ELR (cell line): ENCODE data around the gene TTC3.

Experiments
- DNase-seq: peaks from one replicate; pipeline ENCODE4 v3.0.0-alpha.2; 2015; ENCODE audit warnings: low read depth

The TTC3 gene

DNA sequence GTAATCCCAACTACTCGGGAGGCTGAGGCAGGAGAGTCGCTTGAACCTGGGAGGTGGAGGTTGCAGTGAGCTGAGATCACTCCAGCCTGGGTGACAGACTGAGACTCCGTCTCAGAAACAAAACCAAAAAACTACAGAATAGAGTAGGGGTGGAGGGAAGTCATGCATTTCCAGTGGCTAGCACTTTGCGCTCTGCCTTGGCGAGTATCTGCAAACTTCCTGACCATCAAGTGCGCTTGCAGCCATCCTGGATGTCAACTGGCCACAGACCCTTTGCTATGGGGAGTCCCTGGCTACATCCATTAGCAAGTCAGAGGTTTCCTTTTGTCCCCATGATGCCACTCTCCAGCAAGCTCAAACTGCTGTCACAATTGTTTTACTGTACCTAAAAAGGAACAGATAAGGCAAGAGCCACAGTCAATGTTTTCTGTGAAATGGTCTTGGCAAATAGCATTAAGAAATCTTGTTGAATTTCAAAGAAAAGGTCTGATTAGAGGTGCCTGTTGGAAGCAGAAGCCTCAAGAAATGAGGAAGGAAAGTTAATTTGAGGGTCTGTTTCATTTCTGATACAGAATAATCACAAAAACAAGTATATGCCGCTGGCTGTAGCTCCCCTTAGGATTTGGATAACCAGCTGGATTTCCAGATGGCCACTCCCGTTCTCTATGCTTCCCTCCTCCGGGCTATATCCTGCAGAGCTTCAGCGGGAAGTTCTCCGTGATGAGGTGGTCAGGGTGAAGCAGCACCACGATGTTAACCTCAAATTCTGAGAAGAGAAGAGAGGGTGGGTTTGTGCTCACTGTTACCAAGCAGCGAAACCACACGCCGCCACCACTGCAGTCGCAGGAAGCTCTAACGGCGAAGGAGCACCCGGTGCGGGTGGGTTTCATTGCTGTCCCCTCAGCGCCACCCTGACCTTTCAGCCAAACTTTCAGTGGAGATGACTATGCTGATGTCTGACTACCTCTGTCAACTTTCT lies 152.1 kb downstream of the TTC3 start:
- no peak for DNase-seq

GRCh38 chr21:37226041-37226920 lies 153.2 kb downstream of the TTC3 start:
- no peak for DNase-seq

DNA sequence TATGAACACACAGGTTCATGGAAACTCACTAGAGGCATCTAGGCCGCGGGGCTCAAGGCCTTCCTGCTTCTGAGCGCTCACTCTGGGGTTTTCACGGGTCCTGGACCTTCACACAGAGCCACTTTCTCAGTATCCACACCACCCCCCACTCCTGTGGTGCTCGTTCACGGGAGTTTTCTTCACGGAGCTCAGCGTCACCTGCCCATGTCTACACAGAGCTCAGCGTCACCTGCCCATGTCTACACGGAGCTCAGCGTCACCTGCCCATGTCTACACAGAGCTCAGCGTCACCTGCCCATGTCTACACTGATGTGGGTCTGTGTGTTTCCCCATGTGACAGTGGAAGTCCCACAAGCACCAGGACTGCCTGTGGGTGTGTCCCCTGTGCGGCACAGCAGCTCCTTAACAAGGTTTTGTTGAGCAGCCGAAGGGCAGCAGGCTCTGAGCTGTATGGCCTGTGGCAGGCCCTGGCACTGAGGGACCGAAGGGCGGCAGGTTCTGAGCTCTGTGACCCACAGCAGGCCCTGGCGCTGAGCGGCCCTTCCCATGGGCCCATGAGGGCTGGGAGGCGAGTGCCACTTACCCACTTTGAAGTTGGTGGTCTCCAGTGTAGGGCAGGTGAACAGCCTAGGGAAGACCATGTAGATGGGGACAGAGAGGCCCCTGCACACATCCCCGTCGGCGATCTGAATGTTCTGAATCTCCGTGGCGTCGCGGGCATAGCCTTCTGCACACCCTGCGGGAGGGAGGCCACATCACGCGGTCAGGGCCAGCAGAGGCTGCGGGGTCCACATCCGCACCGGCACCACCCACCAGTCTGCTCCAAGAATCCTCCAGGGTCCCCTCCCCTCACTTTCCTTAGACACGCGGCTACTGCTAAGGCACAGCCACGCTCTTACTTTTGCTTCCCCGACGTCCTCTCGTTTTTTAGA lies 154.3 kb downstream of the TTC3 start:
- no peak for DNase-seq

GRCh38 chr21:37228003-37228400 lies 154.9 kb downstream of the TTC3 start:
- no peak for DNase-seq

- DNase-seq, result no peak
Observed at GRCh38 chr21:37230632-37231248, 157.7 kb downstream of the TTC3 start.

- DNase-seq, result no peak
Observed at GRCh38 chr21:37231249-37231645, 158.2 kb downstream of the TTC3 start.

- DNase-seq, result no peak
Observed at GRCh38 chr21:37231671-37232070, 158.6 kb downstream of the TTC3 start.

- DNase-seq, result no peak
Observed at GRCh38 chr21:37232274-37233018, 159.4 kb downstream of the TTC3 start.

GRCh38 chr21:37233551-37234146 lies 160.6 kb downstream of the TTC3 start:
- DNase-seq, result no peak

- DNase-seq, result no peak
Observed at GRCh38 chr21:37237346-37237745, 164.3 kb downstream of the TTC3 start.

GRCh38 chr21:37237764-37238163 lies 164.7 kb downstream of the TTC3 start:
- no peak for DNase-seq

GRCh38 chr21:37240978-37241377 lies 167.9 kb downstream of the TTC3 start:
- DNase-seq, result no peak

GRCh38 chr21:37241426-37241825 lies 168.4 kb downstream of the TTC3 start:
- no peak for DNase-seq

GRCh38 chr21:37243961-37244360 lies 170.9 kb downstream of the TTC3 start:
- DNase-seq, result no peak

GRCh38 chr21:37244501-37245095 lies 171.5 kb downstream of the TTC3 start:
- no peak for DNase-seq

DNA sequence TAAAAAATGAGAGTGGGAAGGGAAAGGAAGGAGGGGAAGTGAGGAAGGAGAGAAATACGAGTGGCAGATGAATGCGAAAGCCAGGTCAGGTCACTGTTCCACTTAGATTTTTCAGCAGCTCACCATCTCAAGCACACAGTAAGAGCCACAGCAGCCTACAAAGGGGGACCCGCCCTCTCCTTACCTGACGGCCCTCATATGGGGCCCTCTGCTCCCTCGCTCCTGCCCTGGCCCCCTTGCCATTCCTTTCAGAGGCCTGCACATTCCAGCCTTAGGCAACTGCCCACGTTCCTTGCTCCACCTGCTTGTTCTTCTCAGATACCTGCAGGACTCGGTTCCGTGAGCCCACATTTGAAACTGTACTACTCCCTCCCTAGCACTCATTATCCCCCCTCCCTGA lies 172.1 kb downstream of the TTC3 start:
- no peak for DNase-seq

DNA sequence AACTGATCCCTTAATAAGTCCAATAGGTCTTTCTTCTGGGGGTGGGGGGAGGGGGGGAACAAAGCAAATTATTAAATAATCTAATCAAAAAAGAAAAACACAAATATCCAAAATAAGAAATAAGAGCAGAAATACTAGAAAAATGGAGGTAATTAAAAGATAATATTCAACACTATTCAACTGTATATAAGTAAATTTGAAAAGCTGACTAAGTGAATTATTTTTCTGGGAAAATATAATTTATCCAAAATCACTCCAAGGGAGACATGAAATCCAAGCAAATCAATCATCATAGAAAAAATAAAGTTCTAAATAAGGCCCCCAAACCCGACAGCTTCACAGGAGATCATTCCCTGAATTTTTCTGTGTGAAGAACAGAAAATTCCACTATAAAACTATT lies 175.2 kb downstream of the TTC3 start:
- DNase-seq, result no peak

DNA sequence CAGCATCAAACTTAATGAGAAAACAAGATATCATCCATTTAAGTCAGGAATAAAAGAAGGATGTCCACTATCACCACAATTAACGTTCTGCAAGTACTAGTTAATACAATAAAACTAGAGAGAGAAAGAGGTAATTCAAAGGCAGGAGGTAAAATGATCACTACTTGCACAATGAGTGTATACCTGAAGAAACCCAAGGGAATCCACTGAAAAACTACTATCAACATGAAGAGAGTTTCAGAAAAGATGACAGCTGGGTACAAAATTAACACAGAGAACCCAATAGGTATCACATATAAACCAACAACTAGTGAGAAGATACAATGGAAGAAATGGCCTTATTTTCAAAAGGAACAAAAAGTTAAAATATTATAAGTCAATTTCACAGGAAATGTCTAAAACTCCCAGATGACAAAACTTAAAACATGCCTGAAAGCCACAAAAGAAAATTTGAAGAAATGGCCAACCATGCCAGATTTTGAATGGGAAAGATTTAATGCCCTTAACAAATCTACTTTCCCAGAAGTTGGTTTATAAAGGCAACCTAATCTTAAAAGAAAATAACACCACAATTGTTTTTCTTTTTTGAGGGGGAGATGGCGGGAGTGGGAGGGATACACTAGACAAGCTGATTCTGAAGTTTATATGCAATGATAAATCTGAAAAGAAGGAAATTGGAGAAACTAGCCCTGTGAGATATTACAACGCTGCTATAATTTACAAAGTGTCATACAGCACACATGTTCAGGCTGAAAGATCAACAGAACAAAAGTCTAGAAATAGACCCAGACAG lies 176.3 kb downstream of the TTC3 start:
- no peak for DNase-seq

DNA sequence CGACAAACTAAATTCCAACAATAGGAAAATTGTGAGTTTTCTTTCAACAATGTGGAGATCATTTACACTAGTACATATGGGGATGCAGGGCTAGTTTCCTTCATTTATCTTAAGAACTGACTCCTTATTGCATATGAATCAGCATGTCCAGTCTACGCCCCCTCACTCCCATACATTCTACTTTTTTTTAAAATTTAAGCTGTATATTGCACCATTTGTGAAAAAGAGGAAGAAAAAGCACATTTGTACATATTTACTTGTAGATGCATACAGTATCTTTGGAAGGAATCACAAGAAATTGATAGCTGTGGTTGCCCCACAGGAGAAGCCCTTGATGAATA lies 178.2 kb downstream of the TTC3 start:
- no peak for DNase-seq
